ENCODE data around the gene CA11.

The CA11 gene

GRCh38 chr19:48634424-48635262, 11.3 kb downstream of the CA11 start:
- Histone ChIP-seq H3K36me3 (replicated peaks; ENCODE audit: insufficient read depth, low read length) (no peaks in the 10 kb centered on the region), H3K4me1 (ENCODE audit: low read length) (peaks cover 32% of the 10 kb centered on the region), H2AFZ (ENCODE audit: low read length) (peak overlapping the region; percentile 32), H3K4me3 (ENCODE audit: low read length) (peak overlapping the region; percentile 47), H3K9me3 (replicated peaks; ENCODE audit: insufficient read depth, low read length) (no peaks in the 10 kb centered on the region), H3K27me3 (replicated peaks; ENCODE audit: insufficient read depth, low read length) (no peaks in the 10 kb centered on the region), H3F3A (ENCODE audit: insufficient read depth, low read length) (peaks cover 35% of the 10 kb centered on the region), H3K4me2 (ENCODE audit: low read depth, low read length) (peak overlapping the region; percentile 83), H3K9ac (ENCODE audit: low read length) (peak overlapping the region; percentile 44; the same call in 1 of the 2 replicates), H4K20me1 (ENCODE audit: insufficient read depth, low read length) (no peaks in the 10 kb centered on the region), H3K9me2 (replicated peaks; ENCODE audit: insufficient read depth, low read length) (no peaks in the 10 kb centered on the region), H3K79me2 (ENCODE audit: low read length) (no peaks in the 10 kb centered on the region), H3K27ac (ENCODE audit: low read length) (peak overlapping the region; percentile 72)
- TF ChIP-seq EZH2phosphoT487 (IDR thresholded peaks at IDR 0.05; ENCODE audit: low read length) (no peak), EZH2 (optimal IDR thresholded peaks at IDR 0.05; ENCODE audit: low read depth, low read length) (no peak)
- TF ChIP-seq, protein P1, sequence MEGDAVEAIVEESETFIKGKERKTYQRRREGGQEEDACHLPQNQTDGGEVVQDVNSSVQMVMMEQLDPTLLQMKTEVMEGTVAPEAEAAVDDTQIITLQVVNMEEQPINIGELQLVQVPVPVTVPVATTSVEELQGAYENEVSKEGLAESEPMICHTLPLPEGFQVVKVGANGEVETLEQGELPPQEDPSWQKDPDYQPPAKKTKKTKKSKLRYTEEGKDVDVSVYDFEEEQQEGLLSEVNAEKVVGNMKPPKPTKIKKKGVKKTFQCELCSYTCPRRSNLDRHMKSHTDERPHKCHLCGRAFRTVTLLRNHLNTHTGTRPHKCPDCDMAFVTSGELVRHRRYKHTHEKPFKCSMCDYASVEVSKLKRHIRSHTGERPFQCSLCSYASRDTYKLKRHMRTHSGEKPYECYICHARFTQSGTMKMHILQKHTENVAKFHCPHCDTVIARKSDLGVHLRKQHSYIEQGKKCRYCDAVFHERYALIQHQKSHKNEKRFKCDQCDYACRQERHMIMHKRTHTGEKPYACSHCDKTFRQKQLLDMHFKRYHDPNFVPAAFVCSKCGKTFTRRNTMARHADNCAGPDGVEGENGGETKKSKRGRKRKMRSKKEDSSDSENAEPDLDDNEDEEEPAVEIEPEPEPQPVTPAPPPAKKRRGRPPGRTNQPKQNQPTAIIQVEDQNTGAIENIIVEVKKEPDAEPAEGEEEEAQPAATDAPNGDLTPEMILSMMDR (IDR thresholded peaks at IDR 0.05; ENCODE audit: low read length) = no peak
- DNase-seq = peak; percentile 97

DNA sequence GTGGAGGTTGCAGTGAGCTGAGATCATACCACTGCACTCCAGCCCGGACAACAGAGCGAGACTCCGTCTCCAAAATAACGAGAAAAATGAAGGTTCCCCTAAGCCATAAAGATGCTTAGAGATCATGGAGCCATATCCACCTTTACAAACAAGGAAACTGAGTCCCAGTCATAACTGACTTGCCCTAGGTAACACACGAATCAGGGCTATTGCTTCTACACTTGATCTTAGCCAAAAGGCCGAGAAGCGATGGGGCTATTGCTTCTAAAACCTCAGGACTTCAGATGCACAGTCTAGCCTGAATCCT, 12.0 kb downstream of the CA11 start:
- peak overlapping the region; percentile 25; the same call in 1 of the 2 replicates for H3K9ac ChIP-seq (ENCODE audit: low read length)
- peak overlapping the region; percentile 46; the same call in 1 of the 2 replicates for H3K4me3 ChIP-seq (ENCODE audit: low read length)
- no peak for TF ChIP-seq EZH2 (optimal IDR thresholded peaks at IDR 0.05; ENCODE audit: low read depth, low read length)
- TF ChIP-seq, protein P1 (IDR thresholded peaks at IDR 0.05; ENCODE audit: low read length) = no peak
- H3K4me2 ChIP-seq (ENCODE audit: low read depth, low read length) = peak overlapping the region; percentile 83
- H3K9me3 ChIP-seq (replicated peaks; ENCODE audit: insufficient read depth, low read length) = no peaks in the 10 kb centered on the region
- no peaks in the 10 kb centered on the region for H3K79me2 ChIP-seq (ENCODE audit: low read length)
- DNase-seq = no peak
- H3K36me3 ChIP-seq (replicated peaks; ENCODE audit: insufficient read depth, low read length) = no peaks in the 10 kb centered on the region
- peak overlapping the region; percentile 32 for H2AFZ ChIP-seq (ENCODE audit: low read length)
- peak overlapping the region; percentile 72; the same call in 1 of the 2 replicates for H3K27ac ChIP-seq (ENCODE audit: low read length)
- H3K27me3 ChIP-seq (replicated peaks; ENCODE audit: insufficient read depth, low read length) = no peaks in the 10 kb centered on the region
- H3F3A ChIP-seq (ENCODE audit: insufficient read depth, low read length) = peaks cover 35% of the 10 kb centered on the region
- H3K9me2 ChIP-seq (replicated peaks; ENCODE audit: insufficient read depth, low read length) = no peaks in the 10 kb centered on the region
- no peaks in the 10 kb centered on the region for H4K20me1 ChIP-seq (ENCODE audit: insufficient read depth, low read length)
- peaks cover 32% of the 10 kb centered on the region for H3K4me1 ChIP-seq (ENCODE audit: low read length)

DNA sequence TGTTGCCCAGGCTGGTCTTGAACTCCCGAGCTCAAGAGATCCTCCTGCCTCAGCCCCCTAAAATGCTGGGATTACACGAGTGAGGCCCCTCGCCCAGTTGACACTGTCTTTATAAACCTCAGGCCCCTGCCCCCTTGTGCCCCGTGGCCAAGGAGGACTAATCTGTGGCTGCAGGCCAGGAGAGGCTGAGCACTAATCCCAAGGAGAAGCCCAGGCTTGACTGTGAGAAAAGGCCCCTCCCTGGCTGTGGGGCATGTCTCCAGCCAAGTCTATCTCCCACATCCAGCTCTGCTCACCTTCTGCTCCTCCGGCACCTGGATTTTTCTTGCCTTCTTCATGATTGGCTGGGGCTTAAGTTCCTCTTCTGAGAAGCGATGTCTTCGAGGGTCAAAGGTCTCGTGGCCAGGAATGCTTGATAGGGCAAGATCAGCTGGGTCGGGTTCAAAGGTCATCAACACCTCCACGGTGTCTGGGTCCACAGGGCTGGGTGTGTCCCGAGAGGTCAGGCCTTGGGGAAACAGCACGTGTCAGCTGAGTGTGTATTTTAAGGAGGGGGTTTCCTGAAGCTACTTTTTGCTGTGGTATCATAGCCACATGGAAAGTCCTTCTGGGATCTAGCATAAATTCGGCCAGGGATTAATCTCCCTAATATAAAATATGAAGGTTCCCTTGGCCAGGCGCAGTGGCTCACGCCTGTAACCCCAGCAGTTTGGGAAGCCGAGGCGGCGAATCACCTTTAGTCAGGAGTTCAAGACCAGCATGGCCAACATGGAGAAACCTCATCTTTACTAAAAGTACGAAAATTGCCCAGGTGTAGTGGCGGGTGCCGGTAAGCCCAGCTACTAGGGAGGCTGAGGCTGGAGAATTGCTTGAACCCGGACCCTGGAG, 12.6 kb downstream of the CA11 start:
- Histone ChIP-seq H3K27ac (ENCODE audit: low read length) (peak overlapping the region; percentile 72; the same call in 1 of the 2 replicates), H3K27me3 (replicated peaks; ENCODE audit: insufficient read depth, low read length) (no peaks in the 10 kb centered on the region), H3K36me3 (replicated peaks; ENCODE audit: insufficient read depth, low read length) (no peaks in the 10 kb centered on the region), H3K9ac (ENCODE audit: low read length) (peak overlapping the region; percentile 25; the same call in 1 of the 2 replicates), H3K4me1 (ENCODE audit: low read length) (peaks cover 28% of the 10 kb centered on the region), H3K9me2 (replicated peaks; ENCODE audit: insufficient read depth, low read length) (no peaks in the 10 kb centered on the region), H3K4me3 (ENCODE audit: low read length) (peak overlapping the region; percentile 46; the same call in 1 of the 2 replicates), H4K20me1 (ENCODE audit: insufficient read depth, low read length) (no peaks in the 10 kb centered on the region), H3K79me2 (ENCODE audit: low read length) (no peaks in the 10 kb centered on the region), H3K4me2 (ENCODE audit: low read depth, low read length) (peak overlapping the region; percentile 83), H3K9me3 (replicated peaks; ENCODE audit: insufficient read depth, low read length) (no peaks in the 10 kb centered on the region), H3F3A (ENCODE audit: insufficient read depth, low read length) (peaks cover 35% of the 10 kb centered on the region), H2AFZ (ENCODE audit: low read length) (no peak overlapping the region)
- DNase-seq = no peak
- no peak for TF ChIP-seq EZH2phosphoT487 (IDR thresholded peaks at IDR 0.05; ENCODE audit: low read length)
- TF ChIP-seq EZH2 (optimal IDR thresholded peaks at IDR 0.05; ENCODE audit: low read depth, low read length) = no peak
- TF ChIP-seq, protein P1 (IDR thresholded peaks at IDR 0.05; ENCODE audit: low read length) = no peak
